Stimulated activated CD8-positive, alpha-beta memory T cell treated with anti-CD3 and anti-CD28 coated beads, Interleukin-7, amount 100 ng/mL, for 24 hours (primary cell): ENCODE results near the gene CAMK2A.

ENCODE experiments used
- DNase-seq: peaks from one replicate; pipeline ENCODE4 v3.0.0-alpha.2; 2020; ENCODE audit warnings: low read depth

The CAMK2A gene

GRCh38 chr5:150289551-150290390 lies at the start of gene CAMK2A:
Gene CAMK2A, minus strand, starts transcription at chr5:150289773. Its CDS starts 148 bp downstream, at chr5:150289625.
- no peak for DNase-seq

- no peak for DNase-seq
These were observed 49.6 kb upstream of the CAMK2A start for GRCh38 chr5:150339165-150339564.

DNA sequence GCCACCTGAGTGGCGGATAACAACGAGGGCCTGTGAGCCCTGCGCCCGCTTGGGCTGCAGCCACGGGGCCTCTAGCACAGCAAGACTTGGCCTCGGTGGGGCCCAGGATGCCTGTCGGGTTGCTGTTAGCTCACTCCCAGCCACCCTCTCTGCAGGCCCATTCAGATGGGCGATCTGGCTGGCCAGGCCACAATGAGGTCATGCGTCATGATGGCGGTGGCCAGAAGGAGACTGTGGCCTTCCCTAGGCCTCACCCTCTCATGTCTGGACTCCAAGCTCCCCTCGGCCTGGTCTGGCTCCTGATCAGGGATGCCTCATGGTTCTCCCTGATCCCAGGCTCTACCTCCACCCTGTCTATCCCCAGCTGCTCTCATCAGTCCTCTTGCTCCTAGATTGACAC lies 49.0 kb upstream of the CAMK2A start:
- DNase-seq, result no peak

DNA sequence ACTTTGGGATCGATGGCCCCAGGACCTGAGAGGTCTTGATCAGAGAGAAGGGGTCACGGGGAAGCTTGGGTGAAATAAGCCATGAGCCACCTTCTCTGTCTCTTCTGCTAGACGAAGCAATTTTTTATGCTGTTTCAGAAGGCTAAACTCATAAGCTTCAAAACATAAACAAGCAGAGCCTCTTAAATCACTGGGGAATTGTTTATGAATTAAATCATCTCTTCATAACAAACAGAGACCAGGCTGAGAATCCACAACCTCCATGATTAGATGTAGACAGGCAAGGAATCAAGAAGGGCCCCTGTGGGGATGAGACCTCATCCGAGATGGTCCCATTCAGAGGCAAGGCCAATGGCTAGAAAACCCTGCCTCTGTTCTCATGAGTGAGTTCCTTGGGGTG lies 46.2 kb upstream of the CAMK2A start:
- DNase-seq, result no peak

GRCh38 chr5:150333400-150333799 lies 43.8 kb upstream of the CAMK2A start:
- DNase-seq, result no peak

DNA sequence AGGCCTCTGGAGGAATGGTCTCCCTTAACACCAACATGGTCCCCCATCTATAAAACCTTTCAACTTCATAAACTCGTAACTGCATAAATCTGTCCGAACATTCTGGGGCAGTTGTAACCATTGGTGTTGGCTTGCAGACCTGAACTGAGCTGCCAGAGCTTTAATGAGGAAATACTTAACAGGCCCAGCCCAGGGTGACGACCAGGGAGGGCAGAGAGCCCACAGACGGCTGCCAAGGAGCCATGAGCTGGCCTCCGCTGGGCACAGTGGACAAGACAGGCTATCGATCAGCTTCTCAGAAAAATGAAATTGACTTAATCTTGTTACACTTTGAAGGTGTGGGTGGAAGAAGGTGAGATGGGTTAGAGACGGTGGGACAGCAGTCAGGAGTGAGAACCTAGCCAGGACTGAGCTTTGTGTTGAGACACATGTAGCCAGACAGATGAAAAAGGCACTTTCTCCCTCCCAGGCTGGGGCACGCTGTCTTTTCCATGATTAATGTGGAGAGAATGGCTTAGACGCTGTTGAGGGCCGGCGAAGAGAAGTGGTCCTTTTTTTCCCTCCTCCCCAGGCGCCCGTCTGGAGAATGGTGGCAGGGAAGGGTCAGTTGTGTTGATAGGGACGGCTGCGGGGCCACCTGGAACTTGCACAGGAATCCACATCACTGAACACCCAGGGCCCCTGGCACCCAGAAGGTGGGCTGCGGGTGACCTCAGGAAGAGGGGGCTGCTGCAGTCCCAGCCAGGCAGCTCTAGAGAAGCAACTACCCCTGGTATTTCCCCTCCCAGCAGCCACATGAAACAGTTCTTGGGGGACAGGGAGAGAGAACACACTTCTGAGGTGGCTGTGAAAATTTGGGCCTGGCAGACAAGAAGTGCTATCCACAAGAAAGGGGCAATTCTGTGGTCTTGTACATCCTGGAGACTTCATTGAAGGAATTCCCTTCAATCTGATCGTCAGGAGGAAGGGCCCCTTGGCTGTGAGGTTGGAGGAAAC lies 40.6 kb upstream of the CAMK2A start:
- no peak for DNase-seq

DNA sequence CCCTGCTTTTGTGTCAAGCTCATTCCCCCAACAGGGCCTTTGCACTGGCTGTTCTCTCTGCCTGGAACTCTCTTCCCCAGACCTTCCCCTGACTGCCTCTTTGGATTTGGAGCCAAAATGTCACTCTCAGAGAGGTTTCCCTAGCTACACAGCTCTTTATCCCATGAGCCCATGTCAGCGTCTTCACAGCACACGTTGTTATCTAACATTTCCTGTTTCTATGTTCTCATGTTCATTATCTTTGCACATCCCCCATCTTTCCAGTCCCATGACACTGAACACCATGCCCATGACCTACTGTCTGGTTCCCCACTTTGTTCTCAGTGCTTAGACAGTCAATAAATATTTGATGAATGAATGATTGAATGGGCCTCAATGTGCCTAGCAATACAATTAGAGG lies 39.5 kb upstream of the CAMK2A start:
- DNase-seq, result no peak

DNA sequence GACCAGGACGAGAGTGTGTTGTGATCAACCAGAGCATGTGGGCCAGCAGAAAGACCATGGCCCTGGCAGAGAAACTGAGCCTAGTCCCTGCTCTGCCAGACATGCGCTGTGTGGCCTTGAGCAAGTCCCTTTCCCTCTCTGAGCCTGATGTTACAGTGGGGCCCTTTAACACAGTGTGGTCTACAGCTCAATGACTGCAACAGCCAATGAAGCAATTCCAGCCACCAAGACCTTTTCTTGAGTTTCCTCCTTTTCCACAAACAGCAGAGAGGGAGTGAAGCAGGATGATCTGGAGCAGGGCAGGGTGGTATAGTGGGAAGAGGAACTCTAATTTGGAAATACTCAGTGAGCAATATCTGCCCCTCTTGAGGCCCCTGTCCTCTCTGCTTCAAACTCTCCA lies 38.9 kb upstream of the CAMK2A start:
- DNase-seq, result no peak

DNA sequence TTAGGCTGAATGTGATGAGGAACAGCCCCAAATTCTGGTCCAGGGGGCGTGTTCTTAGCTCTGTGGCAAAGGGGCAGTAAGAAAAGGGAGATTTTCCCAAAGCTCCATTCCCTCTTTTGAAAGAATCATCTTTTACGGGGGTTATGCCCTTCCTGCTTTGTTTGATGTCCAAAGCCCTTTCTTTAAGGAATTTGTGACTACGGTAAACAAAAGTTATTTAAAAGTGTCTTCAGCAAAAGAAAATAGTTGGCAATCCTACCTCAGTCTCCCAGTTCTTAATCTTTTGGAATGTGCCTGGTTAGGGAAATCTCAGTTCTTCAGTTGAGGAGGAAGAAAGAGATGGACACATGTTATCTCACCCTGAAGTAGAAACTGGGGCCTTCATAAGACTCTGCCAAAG lies 37.6 kb upstream of the CAMK2A start:
- no peak for DNase-seq

DNA sequence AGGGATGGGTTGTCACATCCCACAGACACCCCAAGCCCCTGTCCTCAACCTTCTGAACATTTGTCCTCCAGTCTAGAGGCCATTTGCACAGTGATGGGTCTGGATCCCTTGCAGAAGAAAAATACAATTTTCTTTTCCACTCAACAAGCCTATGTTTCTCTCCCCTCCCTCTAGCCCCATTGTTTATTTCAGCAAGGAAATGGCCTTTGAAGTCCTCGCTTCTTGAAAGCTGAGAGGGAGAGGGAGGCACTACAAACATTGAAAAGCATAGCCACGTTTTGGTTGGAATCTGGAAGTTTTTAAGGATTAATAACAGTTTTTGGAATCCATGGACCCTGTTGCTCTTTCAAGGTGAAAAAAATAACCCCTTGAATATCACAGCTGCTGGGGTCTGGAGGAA lies 37.1 kb upstream of the CAMK2A start:
- no peak for DNase-seq

- no peak for DNase-seq
These were observed 35.9 kb upstream of the CAMK2A start for GRCh38 chr5:150325426-150325825.

- no peak for DNase-seq
These were observed 34.2 kb upstream of the CAMK2A start for GRCh38 chr5:150323819-150324218.

- no peak for DNase-seq
These were observed 33.5 kb upstream of the CAMK2A start for GRCh38 chr5:150323092-150323491.

DNA sequence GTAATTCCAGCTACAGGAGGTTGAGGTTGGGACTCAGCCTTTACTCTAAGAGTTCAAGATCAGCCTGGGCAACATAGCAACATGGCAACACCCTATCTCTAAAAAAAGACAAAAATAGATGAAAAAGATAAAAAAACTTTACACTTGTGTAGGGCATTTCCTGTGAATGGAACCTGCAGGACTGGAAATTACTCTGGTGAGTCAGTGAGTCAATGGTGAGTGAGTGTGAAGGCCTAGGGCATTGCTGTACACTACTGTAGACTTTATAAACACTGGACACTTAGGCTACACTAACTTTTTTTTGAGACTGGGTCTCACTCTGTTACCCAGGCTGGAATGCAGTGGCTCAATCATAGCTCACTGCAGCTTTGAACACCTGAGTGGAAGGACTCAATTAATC lies 32.6 kb upstream of the CAMK2A start:
- DNase-seq, result no peak

DNA sequence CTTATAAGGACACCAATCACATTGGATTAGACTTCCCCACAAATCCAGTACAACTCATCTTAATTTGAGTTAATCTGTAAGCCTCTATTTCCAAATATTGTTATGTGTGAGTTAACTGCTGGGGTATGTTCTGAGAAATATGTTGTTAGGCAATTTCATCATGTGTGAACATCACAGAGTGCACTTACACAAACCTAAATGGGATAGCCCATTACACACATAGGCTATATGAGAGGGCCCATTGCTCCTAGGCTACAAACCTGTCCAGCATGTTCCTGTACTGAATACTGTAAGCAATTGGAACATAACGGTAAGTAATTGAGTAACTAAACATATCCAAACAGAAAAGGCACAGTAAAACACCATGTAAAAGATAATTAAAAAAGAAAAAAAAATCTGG lies 32.2 kb upstream of the CAMK2A start:
- no peak for DNase-seq

DNA sequence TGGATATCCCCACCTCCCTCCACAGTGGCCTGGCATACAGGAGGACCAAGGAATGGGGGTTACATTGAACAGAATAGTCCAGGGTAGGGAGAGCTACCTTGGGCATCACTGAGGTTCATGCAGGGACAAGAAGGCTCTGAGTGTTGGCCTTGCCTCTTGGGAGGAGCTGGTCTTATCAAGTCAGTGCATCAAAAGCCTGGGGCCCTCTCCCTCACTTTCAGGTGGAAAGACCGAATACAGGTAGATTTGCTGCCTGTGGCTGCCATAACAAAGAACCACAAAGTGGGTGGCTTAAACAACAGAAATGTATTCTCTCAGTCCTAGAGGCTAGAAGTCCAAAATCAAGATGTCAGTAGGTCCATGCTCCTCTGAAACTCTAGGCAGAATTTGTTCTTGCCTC lies 31.6 kb upstream of the CAMK2A start:
- no peak for DNase-seq

GRCh38 chr5:150320044-150320613 lies 30.6 kb upstream of the CAMK2A start:
- no peak for DNase-seq

DNA sequence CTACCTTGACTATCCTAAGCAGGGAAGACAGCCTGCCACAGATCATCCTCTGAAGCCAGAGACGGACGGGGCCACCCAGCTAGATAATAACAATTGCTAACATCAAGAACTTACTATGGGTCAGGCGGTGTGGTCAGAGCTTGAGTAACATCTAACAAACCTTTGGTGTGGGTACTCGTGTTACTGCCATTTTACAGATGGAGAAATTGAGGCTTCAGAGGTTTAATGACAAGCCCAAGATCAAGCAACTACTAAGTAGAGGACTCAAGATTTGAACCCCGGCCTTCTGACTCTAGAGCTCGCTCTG lies 29.9 kb upstream of the CAMK2A start:
- no peak for DNase-seq

GRCh38 chr5:150318613-150319483 lies 29.3 kb upstream of the CAMK2A start:
- no peak for DNase-seq

GRCh38 chr5:150317048-150318003 lies 27.8 kb upstream of the CAMK2A start:
- no peak for DNase-seq

- no peak for DNase-seq
These were observed 26.7 kb upstream of the CAMK2A start for GRCh38 chr5:150316320-150316719.
